GM12892 (cell line): Measurements from ENCODE around the gene MPZL1.
"Not testable (repeated sequence)": the region's sequence is repeated elsewhere in the genome, so short reads cannot be mapped to it uniquely, and the experiment has no call there.

Experiments used
- DNase-seq: peaks from one replicate; pipeline ENCODE4 v3.0.0; 2011; ENCODE audit not compliant: insufficient read length
- FAIRE-seq: peaks from 2 replicates; lab custom pipeline; 2011; peaks lifted over from hg19 to GRCh38; lab: Jason Lieb, UNC
- POLR2A ChIP-seq: IDR thresholded peaks from 2 replicates; pipeline ENCODE4 v1.6.1; 2011; ENCODE audit warnings: low read depth, low read length, control low read depth
- POLR2AphosphoS5 ChIP-seq: IDR thresholded peaks from 2 replicates; pipeline ENCODE4 v1.6.1; 2011; ENCODE audit warnings: low read depth, low read length, control low read depth
- TAF1 ChIP-seq: IDR thresholded peaks from 2 replicates; pipeline ENCODE4 v1.6.1; 2011; ENCODE audit warnings: low read depth, mild to moderate bottlenecking, control low read depth, low read length, borderline replicate concordance

Gene MPZL1

DNA sequence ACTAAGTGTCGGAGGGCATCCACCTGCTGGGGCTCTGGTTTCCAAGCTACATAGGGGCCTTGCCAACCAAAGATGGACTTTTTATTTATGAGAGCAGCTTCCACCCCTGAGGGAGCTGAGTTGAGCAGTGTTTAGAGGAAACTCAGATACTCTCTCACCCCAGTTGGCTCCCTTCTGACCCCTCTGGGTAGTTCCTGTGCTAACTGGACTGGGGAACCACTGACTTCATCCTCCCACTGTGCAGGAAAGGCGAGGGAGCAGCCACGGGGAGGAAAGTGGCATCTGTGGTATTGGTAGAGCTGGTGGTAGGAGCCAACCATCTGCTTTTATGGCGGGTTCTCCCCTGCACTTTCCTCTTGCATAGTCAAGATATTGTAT, 70.4 kb downstream of the MPZL1 start:
- DNase-seq (no peak), FAIRE-seq (no peak)
- no peak for TF ChIP-seq POLR2AphosphoS5
- no peak for TF ChIP-seq POLR2A
- TF ChIP-seq TAF1: no peak

DNA sequence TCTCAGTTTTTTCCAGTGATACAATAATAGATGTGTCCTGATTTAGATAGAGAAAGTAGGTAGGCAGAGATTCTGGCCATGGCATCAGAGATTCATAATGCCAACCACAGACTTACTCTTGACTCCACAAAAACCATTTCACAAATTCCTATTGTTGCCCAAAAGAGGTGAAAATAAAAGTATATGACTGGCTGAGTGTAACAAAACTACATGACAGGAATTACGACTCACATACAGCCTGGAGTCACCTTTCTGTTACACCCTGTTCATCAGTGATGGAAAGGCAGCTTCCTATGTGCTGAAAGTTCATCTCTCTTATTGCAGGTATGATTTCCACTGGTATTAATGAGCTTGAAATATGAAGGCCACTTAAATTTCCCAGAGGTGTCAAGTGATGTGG, 72.3 kb downstream of the MPZL1 start:
- FAIRE-seq (no peak), DNase-seq (no peak)
- TF ChIP-seq TAF1 (no peak), POLR2A (no peak), POLR2AphosphoS5 (no peak)

DNA sequence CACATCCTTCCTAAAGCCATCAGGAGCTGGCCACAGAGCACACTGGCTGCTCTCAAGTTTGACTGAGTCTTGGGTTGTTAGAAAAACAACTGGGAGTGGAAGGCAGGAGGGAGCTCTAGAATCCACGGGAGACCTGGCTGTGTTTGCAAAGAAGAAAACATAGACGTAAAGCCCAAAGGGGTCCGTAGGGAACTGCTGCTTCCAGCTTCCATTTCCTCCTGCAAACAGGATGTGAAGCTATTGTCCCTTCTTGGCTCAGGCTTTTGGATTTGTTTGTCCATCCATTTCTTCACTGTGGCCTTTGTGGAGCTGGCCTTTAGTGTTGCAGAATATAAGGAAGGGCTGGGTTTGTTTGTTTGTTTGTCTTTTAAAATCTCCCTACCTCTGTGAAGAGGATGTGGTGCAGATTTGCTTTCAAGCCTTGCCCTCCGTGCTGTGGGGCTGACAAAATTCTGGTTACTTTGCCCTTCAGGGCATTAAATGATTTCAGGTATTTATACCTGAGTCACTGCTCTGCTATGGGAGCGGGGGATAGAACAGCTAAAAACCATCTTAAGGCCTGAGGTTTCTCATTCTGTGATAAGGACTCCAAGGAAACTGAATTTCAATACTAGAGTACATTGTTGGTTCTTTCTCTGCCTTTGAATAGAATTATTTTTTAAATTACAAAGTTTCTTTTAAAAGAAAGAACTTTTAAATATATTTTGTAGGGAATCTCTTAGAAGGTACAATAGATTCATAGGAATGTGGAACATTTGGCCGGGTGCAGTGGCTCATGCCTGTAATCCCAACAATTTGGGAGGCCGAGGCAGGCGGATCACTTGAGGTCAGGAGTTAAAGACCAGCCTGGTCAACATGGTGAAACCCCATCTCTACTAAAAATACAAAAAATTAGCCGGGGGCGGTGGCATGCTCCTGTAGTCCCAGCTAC, 74.3 kb downstream of the MPZL1 start:
- no peak for TF ChIP-seq POLR2AphosphoS5
- TF ChIP-seq POLR2A: no peak
- TF ChIP-seq TAF1: no peak
- FAIRE-seq (no peak), DNase-seq (no peak)

DNA sequence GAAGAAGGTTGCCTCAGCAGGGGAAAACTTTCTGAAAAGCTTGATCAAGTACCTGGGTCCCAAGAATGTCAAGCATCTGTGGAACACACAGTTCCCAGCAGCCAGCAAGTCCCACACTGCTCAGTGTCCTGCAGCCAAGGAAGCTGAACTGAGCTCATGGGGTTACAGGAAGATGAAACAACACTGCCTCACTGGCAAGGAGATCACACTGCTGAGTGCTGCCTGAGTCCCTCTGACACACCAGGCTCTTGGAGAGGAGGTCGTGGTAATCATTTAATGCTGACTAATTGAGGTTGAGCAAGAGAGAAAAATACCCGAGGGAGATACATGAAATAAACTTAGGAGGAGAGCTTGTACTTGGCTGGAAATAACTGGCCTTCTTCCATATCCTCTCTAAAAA, 75.2 kb downstream of the MPZL1 start:
- DNase-seq: no peak
- TF ChIP-seq POLR2AphosphoS5: no peak
- no peak for FAIRE-seq

DNA sequence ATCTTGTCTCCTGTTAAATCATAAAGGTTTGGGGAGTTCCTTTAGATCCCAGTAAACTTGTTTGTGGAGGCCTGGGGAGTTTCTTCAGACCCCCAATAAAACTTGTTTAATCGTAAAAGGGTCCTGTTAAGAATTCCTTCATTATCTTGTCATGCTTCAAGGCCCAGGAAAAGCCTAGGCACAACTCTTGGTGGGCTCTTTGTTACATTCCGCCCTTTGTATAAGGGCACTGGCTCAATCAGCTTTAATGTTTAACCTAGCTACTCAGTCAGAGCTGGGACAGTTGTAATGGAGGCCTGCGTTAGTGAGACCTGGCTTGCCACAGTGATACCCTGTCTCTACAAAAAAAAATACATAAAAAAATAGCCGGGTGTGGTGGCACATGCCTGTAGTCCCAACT, 77.2 kb downstream of the MPZL1 start:
- no peak for DNase-seq
- TF ChIP-seq TAF1 (no peak), POLR2A (no peak), POLR2AphosphoS5 (no peak)
- FAIRE-seq: no peak

GRCh38 chr1:167799747-167800146, 78.0 kb downstream of the MPZL1 start:
- FAIRE-seq: no peak
- no peak for TF ChIP-seq POLR2A
- TF ChIP-seq POLR2AphosphoS5: no peak
- no peak for TF ChIP-seq TAF1
- DNase-seq: no peak

GRCh38 chr1:167800251-167800650, 78.5 kb downstream of the MPZL1 start:
- DNase-seq: no peak

GRCh38 chr1:167802235-167802634, 80.5 kb downstream of the MPZL1 start:
- FAIRE-seq (no peak), DNase-seq (no peak)
- TF ChIP-seq POLR2A: no peak
- TF ChIP-seq TAF1: no peak
- TF ChIP-seq POLR2AphosphoS5: no peak

More at GRCh38 chr1:167800251-167800650, 78.5 kb downstream of the MPZL1 start:
- TF ChIP-seq POLR2AphosphoS5 (no peak), POLR2A (no peak), TAF1 (no peak)
- FAIRE-seq: no peak

DNA sequence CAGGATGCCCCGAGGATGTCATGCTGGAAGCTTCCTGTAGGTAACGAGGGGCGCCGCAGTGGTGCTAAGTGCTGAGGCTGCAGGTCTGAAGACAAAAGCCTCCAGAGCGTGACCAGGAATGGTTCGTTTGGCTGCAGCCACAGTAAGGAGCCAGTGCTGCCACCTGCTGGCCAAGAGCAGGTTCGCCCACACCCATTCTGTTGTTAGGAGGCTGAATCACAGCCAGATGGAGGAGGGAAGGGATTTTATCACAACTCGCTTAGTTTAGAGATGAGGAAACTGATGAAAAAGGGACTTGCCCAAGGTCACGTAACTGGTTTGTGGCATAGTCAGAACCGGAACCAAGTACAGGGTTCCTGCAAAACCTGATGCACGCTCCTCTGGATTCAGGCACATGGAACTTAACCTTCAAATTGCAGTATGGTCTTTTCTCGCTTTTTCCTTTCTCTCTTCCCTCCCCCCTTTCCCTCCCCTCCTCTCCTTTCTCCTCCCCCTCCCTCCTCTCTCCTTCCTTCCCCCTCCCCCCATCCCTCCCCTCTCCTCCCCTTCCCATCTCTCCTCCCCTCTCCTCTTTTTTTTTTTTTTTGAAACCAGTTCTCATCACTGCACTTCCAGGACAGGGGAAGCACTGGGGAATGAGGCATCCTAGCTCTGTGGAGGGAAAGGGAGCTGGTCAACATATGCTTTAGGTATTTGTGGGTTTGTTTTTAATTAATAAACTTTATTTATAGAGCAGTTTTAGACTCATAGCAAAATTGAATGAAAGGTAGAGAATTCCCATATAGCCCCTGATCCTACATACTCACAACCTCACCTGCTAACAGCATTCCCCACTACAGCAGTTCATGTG, 81.8 kb downstream of the MPZL1 start:
- DNase-seq: peak; percentile 67
- peak; percentile 88 for FAIRE-seq
- TF ChIP-seq POLR2A (no peak), TAF1 (no peak), POLR2AphosphoS5 (no peak)

GRCh38 chr1:167805041-167805556, 83.3 kb downstream of the MPZL1 start:
- no peak for DNase-seq
- no peak for FAIRE-seq
- TF ChIP-seq POLR2AphosphoS5 (no peak), POLR2A (no peak), TAF1 (no peak)

DNA sequence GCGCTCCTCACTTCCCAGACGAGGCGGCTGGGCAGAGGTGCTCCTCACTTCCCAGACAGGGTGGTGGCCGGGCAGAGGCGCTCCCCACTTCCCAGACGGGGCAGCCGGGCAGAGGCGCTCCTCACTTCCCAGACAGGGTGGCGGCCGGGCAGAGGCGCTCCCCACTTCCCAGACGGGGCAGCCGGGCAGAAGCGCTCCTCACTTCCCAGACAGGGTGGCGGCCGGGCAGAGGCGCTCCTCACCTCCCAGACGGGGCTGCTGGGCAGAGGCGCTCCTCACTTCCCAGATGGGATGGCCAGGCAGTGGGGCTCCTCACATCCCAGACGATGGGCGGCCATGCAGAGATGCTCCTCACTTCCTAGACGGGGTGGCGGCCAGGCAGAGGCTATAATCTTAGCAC, 84.5 kb downstream of the MPZL1 start:
- FAIRE-seq, DNase-seq: not testable (repeated sequence)

- not testable (repeated sequence) for DNase-seq, FAIRE-seq
Measured at GRCh38 chr1:167806676-167807075, 84.9 kb downstream of the MPZL1 start.
